H1 (cell line): ENCODE results near the gene COL6A5. TPM values are rescaled to one million over a fixed set of nuclear protein-coding genes. Genes with fewer than 3 reads are reported as not detected.

Source experiments
- CTCF ChIA-PET: fragments of 300-600 bp; sonication (Branson Sonifier 250); formaldehyde crosslinking; loops from one replicate; lab custom pipeline; 2021; ENCODE audit not compliant: partially characterized antibody; lab: Charles Lee
- POLR2A ChIA-PET: fragments of 300-600 bp; sonication (Branson Sonifier 250); formaldehyde crosslinking; loops from one replicate; lab custom pipeline; 2021; ENCODE audit warnings: inconsistent platforms; ENCODE audit not compliant: partially characterized antibody; lab: Charles Lee
- DNase-seq, 2 experiments: peaks; one replicate each; pipeline versions ENCODE4 v3.0.0 to v3.0.0-alpha.2; 2010 to 2022; ENCODE audit warnings: low spot score in 2 of 2, low read depth in 1 of 2, mixed read lengths in 1 of 2
- FAIRE-seq: peaks from 2 replicates; lab custom pipeline; 2011; peaks lifted over from hg19 to GRCh38; lab: Jason Lieb, UNC
- H2AFZ ChIP-seq: 2 replicates; pipeline ENCODE4 v1.8.1; 2012; ENCODE audit warnings: low read length, inconsistent platforms
- H2AK5ac ChIP-seq: 2 replicates; pipeline ENCODE4 v1.6.1; 2013; ENCODE audit warnings: low read depth, low read length
- H2BK120ac ChIP-seq: replicated peaks from 2 replicates; pipeline ENCODE3; 2013; ENCODE audit warnings: low read depth, low read length, inconsistent platforms
- H2BK12ac ChIP-seq: 2 replicates; pipeline ENCODE4 v1.6.1; 2013; ENCODE audit warnings: low read depth, low read length
- H2BK15ac ChIP-seq: 2 replicates; pipeline ENCODE4 v1.6.1; 2013; ENCODE audit warnings: low read length
- H2BK20ac ChIP-seq: 2 replicates; pipeline ENCODE4 v1.6.1; 2013; ENCODE audit warnings: low read length
- H2BK5ac ChIP-seq: 2 replicates; pipeline ENCODE4 v1.6.1; 2013; ENCODE audit warnings: low read depth, low read length
- H3K14ac ChIP-seq: 2 replicates; pipeline ENCODE4 v1.6.1; 2013; ENCODE audit warnings: inconsistent platforms; ENCODE audit not compliant: insufficient read length
- H3K18ac ChIP-seq: 2 replicates; pipeline ENCODE4 v1.6.1; 2013; ENCODE audit warnings: low read length; ENCODE audit errors: extremely low read depth
- H3K23ac ChIP-seq: 2 replicates; pipeline ENCODE4 v1.6.1; 2013; ENCODE audit warnings: inconsistent platforms; ENCODE audit not compliant: insufficient read length
- H3K23me2 ChIP-seq: 2 replicates; pipeline ENCODE4 v1.6.1; 2013; ENCODE audit warnings: low read depth, low read length
- H3K27ac ChIP-seq: 2 replicates; pipeline ENCODE4 v1.6.1; 2011; ENCODE audit warnings: low read depth, low read length, inconsistent platforms
- H3K27me3 ChIP-seq, 4 experiments: replicated peaks in 1 of 4; 1 replicate in 1 of 4; 2 replicates in 3 of 4; pipeline versions ENCODE4 v1.6.1 to v1.8.1; 2011 to 2013; ENCODE audit warnings: low read length in 3 of 4, mild to moderate bottlenecking in 3 of 4, inconsistent platforms in 2 of 4, mixed read lengths in 2 of 4, moderate library complexity in 1 of 4; ENCODE audit not compliant: control insufficient read depth in 3 of 4, insufficient read depth in 3 of 4; ENCODE audit errors: extremely low read depth in 1 of 4
- H3K36me3 ChIP-seq, 4 experiments: 2 replicates each; pipeline versions ENCODE4 v1.6.1 to v1.8.1; 2011 to 2013; ENCODE audit warnings: mild to moderate bottlenecking in 4 of 4, low read length in 3 of 4, moderate library complexity in 2 of 4, control low read depth in 1 of 4, inconsistent platforms in 1 of 4; ENCODE audit not compliant: insufficient read depth in 4 of 4, control insufficient read depth in 2 of 4
- H3K4ac ChIP-seq: replicated peaks from 2 replicates; pipeline ENCODE3; 2013; ENCODE audit warnings: low read length, low read depth, mixed read lengths, inconsistent platforms; ENCODE audit not compliant: insufficient read length
- H3K4me1 ChIP-seq, 4 experiments: replicated peaks in 1 of 4; 1 replicate in 1 of 4; 2 replicates in 3 of 4; pipeline versions ENCODE4 v1.6.1 to v1.8.1; 2011 to 2013; ENCODE audit warnings: low read length in 3 of 4, inconsistent platforms in 2 of 4, mixed read lengths in 1 of 4; ENCODE audit not compliant: insufficient read depth in 4 of 4, control insufficient read depth in 3 of 4
- H3K4me2 ChIP-seq, 2 experiments: 2 replicates each; pipeline versions ENCODE4 v1.6.1 to v1.8.1; 2011 to 2013; ENCODE audit warnings: low read depth in 2 of 2, low read length in 2 of 2, control low read depth in 1 of 2, inconsistent platforms in 1 of 2, mild to moderate bottlenecking in 1 of 2; ENCODE audit not compliant: insufficient read depth in 1 of 2
- H3K4me3 ChIP-seq, 4 experiments: fragments of 200-600, 300-600 bp in 1 of 4; sonication (generic), shearing (Covaris generic), sonication (Bioruptor Twin) in 1 of 4; 2 replicates each; pipeline versions ENCODE4 v1.5.1 to v1.8.1; 2011 to 2016; ENCODE audit warnings: low read length in 4 of 4, low read depth in 3 of 4, control low read depth in 2 of 4, inconsistent platforms in 2 of 4, mild to moderate bottlenecking in 2 of 4, mixed read lengths in 1 of 4, moderate library complexity in 1 of 4; ENCODE audit not compliant: insufficient read depth in 2 of 4; ENCODE audit errors: extremely low read depth in 1 of 4
- H3K56ac ChIP-seq: replicated peaks from 2 replicates; pipeline ENCODE3; 2013; ENCODE audit warnings: low read depth, mild to moderate bottlenecking, mixed read lengths, low read length, inconsistent platforms; ENCODE audit not compliant: insufficient read length
- H3K79me1 ChIP-seq: 2 replicates; pipeline ENCODE4 v1.6.1; 2013; ENCODE audit warnings: low read depth, low read length, control low read depth
- H3K79me2 ChIP-seq, 2 experiments: 2 replicates each; pipeline versions ENCODE4 v1.6.1 to v1.8.1; 2012 to 2013; ENCODE audit warnings: low read length in 2 of 2, mild to moderate bottlenecking in 2 of 2, inconsistent platforms in 1 of 2; ENCODE audit not compliant: insufficient read depth in 2 of 2, control insufficient read depth in 1 of 2
- H3K9ac ChIP-seq, 4 experiments: replicated peaks in 1 of 4; 1 replicate in 1 of 4; 2 replicates in 3 of 4; pipeline versions ENCODE4 v1.6.1 to v1.8.1; 2011 to 2013; ENCODE audit warnings: low read depth in 3 of 4, low read length in 3 of 4, control low read depth in 2 of 4, mild to moderate bottlenecking in 2 of 4, moderate library complexity in 2 of 4, inconsistent platforms in 1 of 4; ENCODE audit errors: extremely low read depth in 1 of 4
- H3K9me3 ChIP-seq, 2 experiments: 2 replicates each; pipeline versions ENCODE4 v1.6.1 to v1.8.1; 2012 to 2013; ENCODE audit warnings: mild to moderate bottlenecking in 2 of 2, moderate library complexity in 2 of 2, control low read depth in 1 of 2, inconsistent platforms in 1 of 2, low read depth in 1 of 2, low read length in 1 of 2, mixed read lengths in 1 of 2; ENCODE audit not compliant: insufficient read depth in 2 of 2
- H4K20me1 ChIP-seq, 2 experiments: replicated peaks in 1 of 2; 2 replicates each; pipeline versions ENCODE3 to v1.8.1; 2011 to 2013; ENCODE audit warnings: inconsistent platforms in 2 of 2, low read length in 2 of 2, mild to moderate bottlenecking in 1 of 2; ENCODE audit not compliant: insufficient read depth in 2 of 2, control insufficient read depth in 1 of 2
- H4K5ac ChIP-seq: 2 replicates; pipeline ENCODE4 v1.6.1; 2013; ENCODE audit warnings: low read length, low read depth, mixed read lengths, inconsistent platforms; ENCODE audit not compliant: insufficient read length
- H4K8ac ChIP-seq: 2 replicates; pipeline ENCODE4 v1.8.0; 2013; ENCODE audit warnings: mild to moderate bottlenecking, moderate library complexity, low read length, inconsistent platforms; ENCODE audit not compliant: insufficient read depth; ENCODE audit errors: extremely low read depth
- H4K91ac ChIP-seq: replicated peaks from 2 replicates; pipeline ENCODE3; 2013; ENCODE audit warnings: low read length, mixed read lengths, inconsistent platforms; ENCODE audit not compliant: insufficient read length
- ASH2L ChIP-seq: fragments of 200-600, 300-600 bp; sonication (generic); IDR thresholded peaks from one replicate; pipeline ENCODE4 v1.7.1; 2017; ENCODE audit warnings: low read length
- KDM4A ChIP-seq: IDR thresholded peaks from one replicate; pipeline ENCODE4 v1.7.1; 2012; ENCODE audit warnings: low read depth, mild to moderate bottlenecking, moderate library complexity, low read length, inconsistent platforms; ENCODE audit not compliant: severe bottlenecking
- MAFK ChIP-seq: IDR thresholded peaks from 2 replicates; pipeline ENCODE4 v1.6.1; 2012; ENCODE audit warnings: low read depth, mild to moderate bottlenecking, improper control_type of control experiment, low read length
- POU5F1 ChIP-seq: IDR thresholded peaks from 2 replicates; pipeline ENCODE4 v1.6.1; 2011; ENCODE audit warnings: low read depth, mild to moderate bottlenecking, low read length, moderate library complexity
- SAP30 ChIP-seq: fragments of 300-600 bp; sonication (generic); IDR thresholded peaks from 2 replicates; pipeline ENCODE4 v1.7.1; 2012; ENCODE audit warnings: low read length, moderate library complexity, mild to moderate bottlenecking, inconsistent platforms; ENCODE audit not compliant: insufficient read depth, insufficient replicate concordance
- SP2 ChIP-seq: IDR thresholded peaks from 2 replicates; pipeline ENCODE4 v1.6.1; 2012; ENCODE audit warnings: mild to moderate bottlenecking, low read length, inconsistent platforms
- TAF1 ChIP-seq: IDR thresholded peaks from 2 replicates; pipeline ENCODE4 v1.6.1; 2011; ENCODE audit warnings: mild to moderate bottlenecking, low read depth, low read length
- TEAD4 ChIP-seq: IDR thresholded peaks from 2 replicates; pipeline ENCODE4 v1.6.1; 2012; ENCODE audit warnings: low read depth, low read length, inconsistent platforms, mixed read lengths
- WGBS, 2 experiments: shearing (Covaris generic) in 1 of 2; methylation state at CpG; one replicate each; pipeline versions ENCODE4 v1.1.6 to v1.1.7; 2013 to 2015; ENCODE audit warnings: low lambda C conversion rate in 2 of 2, mixed read lengths in 2 of 2, inconsistent platforms in 1 of 2, low coverage in 1 of 2, missing lambda C conversion rate in 1 of 2; ENCODE audit not compliant: insufficient replicate concordance in 2 of 2, insufficient coverage in 1 of 2, insufficient read length in 1 of 2; ENCODE audit errors: extremely low coverage in 1 of 2, missing lambda C conversion rate in 1 of 2; 5-methylcytosine and 5-hydroxymethylcytosine counted together
- polyA plus RNA-seq, 7 experiments: library from polyadenylated mRNA; depleted of rRNA in 3 of 7; stranded (reverse) in 5 of 7; unstranded in 2 of 7; fragments of >200 nt in 5 of 7; fragments of 200-250 nt in 2 of 7; gene quantifications; 1 replicate in 5 of 7; 2 replicates in 1 of 7; 4 replicates in 1 of 7; pipeline versions ENCODE4 v1.2.1 to v1.2.3, GENCODE V29; 2011 to 2013; ENCODE audit warnings: missing spikeins in 2 of 7, mixed read lengths in 2 of 7
- total RNA-seq: library from RNA; stranded (reverse); fragmentation: NEBNext Ultra II Directional; extraction: Animal tissue kit (Norgen Biotek cat#: 25700); gene quantifications from 2 replicates; pipeline ENCODE4 v1.2.1, GENCODE V29; 2021

The COL6A5 gene
- total and polyA plus RNA-seq, 2 of the 8 experiments (the other 6 are each of a cell fraction or from before 2014, with no cell fraction given), result 0.05 to 0.06 TPM

- Histone ChIP-seq H4K5ac (no peak overlapping the region), H3K23me2 (no peaks in the 10 kb centered on the region), H2BK20ac (no peak overlapping the region), H3K23ac (no peak overlapping the region), H4K91ac (no peak overlapping the region), H2BK15ac (no peak overlapping the region), H3K9ac (no peak overlapping the region), H3K56ac (no peak overlapping the region), H3K4ac (no peak overlapping the region), H3K79me1 (no peaks in the 10 kb centered on the region), H3K4me3 (no peak overlapping the region), H3K27ac (no peak overlapping the region), H3K27me3 (peaks cover under 1 to 7% (median 5%) of the 10 kb centered on the region in 4 experiments; a peak in 6 of 7 replicates), H2BK12ac (no peak overlapping the region), H4K8ac (no peak overlapping the region), H2AK5ac (no peak overlapping the region), H2BK5ac (no peak overlapping the region), H2BK120ac (no peak overlapping the region), H3K9me3 (no peaks in the 10 kb centered on the region), H3K79me2 (no peaks in the 10 kb centered on the region), H3K36me3 (no peaks in the 10 kb centered on the region), H3K4me2 (no peak overlapping the region), H3K14ac (no peak overlapping the region), H4K20me1 (no peaks in the 10 kb centered on the region), H2AFZ (no peak overlapping the region), H3K18ac (no peak overlapping the region), H3K4me1 (peaks cover 0 to 3% (median under 1%) of the 10 kb centered on the region in 4 experiments; a peak in 1 of 7 replicates)
- CTCF ChIA-PET, result interaction anchor here (2.3 kb wide), 1 partner anchor 246 kb away, joined by 7 read pairs; no protein-coding TSS in a partner anchor
- POLR2A ChIA-PET, result no interaction called here
- TF ChIP-seq MAFK (no peak), TAF1 (no peak), KDM4A (no peak), TEAD4 (no peak), ASH2L (no peak), SAP30 (no peak), SP2 (no peak), POU5F1 (no peak)
- no peak for FAIRE-seq
- 94% methylated on average over 2 of the region's 2 CpGs; no CpG with 5 or more reads in 1 of the 2 experiments for WGBS, 2 experiments
- no peak for DNase-seq
Measured at GRCh38 chr3:130522399-130522798, 176.9 kb downstream of the COL6A5 start.
